K562 (cell line): ENCODE data around the gene CHCHD1. TPM values are rescaled to one million over a fixed set of nuclear protein-coding genes. Genes with fewer than 3 reads are reported as not detected.
A peak's percentile ranks its signal among the peaks of the same experiment; 100 is the strongest.

Experiments
- ATAC-seq: fragments of 200-7000 bp; cut with Tn5 transposase; 3 replicates; pipeline ENCODE4 v1.9.1; 2020; ENCODE audit warnings: moderate library complexity
- BruUV-seq: library from RNA; stranded (reverse); fragments of 400-500 nt; replicated peaks from 2 replicates; lab custom pipeline; 2021; lab: Mats Ljungman, UMichigan
- CTCF ChIA-PET: fragments of 300-600 bp; formaldehyde crosslinking; extraction: SDS; loops from one replicate; lab custom pipeline; 2021; ENCODE audit warnings: low intra/inter-chr PET ratio; lab: Yijun Ruan, JAX
- POLR2A ChIA-PET: fragments of 300-600, 350-650 bp; sonication (Branson Sonifier 250); formaldehyde crosslinking; extraction: SDS; loops from one replicate; lab custom pipeline; 2021; ENCODE audit warnings: antibody characterized with exemption, inconsistent platforms; lab: Yijun Ruan, JAX
- DNase-seq, 4 experiments: peaks; one replicate each; pipeline versions ENCODE4 v3.0.0 to v3.0.0-alpha.2; 2011 to 2018; ENCODE audit warnings: low spot score in 3 of 4, mixed read lengths in 3 of 4; ENCODE audit errors: extremely low read depth in 1 of 4
- FAIRE-seq: peaks from 2 replicates; lab custom pipeline; 2011; peaks lifted over from hg19 to GRCh38; lab: Jason Lieb, UNC
- H2AFZ ChIP-seq: 2 replicates; pipeline ENCODE4 v1.6.0; 2011; ENCODE audit warnings: low read depth, low read length, control low read depth, inconsistent platforms
- H3K27ac ChIP-seq: fragments of 200-600 bp; 3 replicates; pipeline ENCODE4 v1.8.0; 2011; ENCODE audit warnings: low read depth, mild to moderate bottlenecking, control low read depth, inconsistent platforms, low read length, moderate library complexity, mixed read lengths; ENCODE audit errors: extremely low read depth
- H3K27me3 ChIP-seq, 2 experiments: fragments of 300-600 bp in 1 of 2; 2 replicates in 1 of 2; 3 replicates in 1 of 2; pipeline versions ENCODE4 v1.6.0 to v1.8.0; 2011; ENCODE audit warnings: inconsistent platforms in 2 of 2, low read length in 2 of 2, mild to moderate bottlenecking in 1 of 2, mixed read lengths in 1 of 2, moderate library complexity in 1 of 2; ENCODE audit not compliant: control insufficient read depth in 2 of 2, insufficient read depth in 2 of 2
- H3K36me3 ChIP-seq: fragments of 300-600 bp; 3 replicates; pipeline ENCODE4 v1.8.0; 2011; ENCODE audit warnings: mild to moderate bottlenecking, low read length, inconsistent platforms; ENCODE audit not compliant: control insufficient read depth, insufficient read depth
- H3K4me1 ChIP-seq, 2 experiments: fragments of 200-600 bp in 1 of 2; replicated peaks in 1 of 2; 2 replicates in 1 of 2; 3 replicates in 1 of 2; pipeline versions ENCODE4 v1.5.1 to v1.8.0; 2011; ENCODE audit warnings: inconsistent platforms in 2 of 2, low read length in 2 of 2, mild to moderate bottlenecking in 1 of 2, mixed read lengths in 1 of 2, moderate library complexity in 1 of 2; ENCODE audit not compliant: control insufficient read depth in 2 of 2, insufficient read depth in 2 of 2
- H3K4me2 ChIP-seq: 2 replicates; pipeline ENCODE4 v1.6.1; 2011; ENCODE audit warnings: low read length, control low read depth, inconsistent platforms, mixed read lengths; ENCODE audit not compliant: insufficient read depth
- H3K4me3 ChIP-seq: fragments of 200-600 bp; sonication (generic), shearing (Covaris generic); 2 replicates; pipeline ENCODE4 v1.5.1; 2016; ENCODE audit warnings: control low read depth, inconsistent platforms
- H3K79me2 ChIP-seq: fragments of 200-600 bp; 3 replicates; pipeline ENCODE4 v1.8.0; 2011; ENCODE audit warnings: low read length, inconsistent platforms; ENCODE audit not compliant: control insufficient read depth, insufficient read depth
- H3K9ac ChIP-seq, 2 experiments: 2 replicates each; pipeline versions ENCODE4 v1.6.0 to v1.6.1; 2011; ENCODE audit warnings: low read depth in 2 of 2, low read length in 2 of 2, control low read depth in 1 of 2, inconsistent platforms in 1 of 2, mild to moderate bottlenecking in 1 of 2, mixed read lengths in 1 of 2; ENCODE audit not compliant: insufficient read depth in 1 of 2
- H3K9me1 ChIP-seq: one replicate; pipeline ENCODE4 v1.6.0; 2011; ENCODE audit warnings: inconsistent platforms, mild to moderate bottlenecking, low read length, moderate library complexity; ENCODE audit not compliant: control insufficient read depth, insufficient read depth
- H3K9me3 ChIP-seq: replicated peaks from 2 replicates; pipeline ENCODE4 v1.5.1; 2011; ENCODE audit warnings: low read depth, low read length, inconsistent platforms; ENCODE audit not compliant: control insufficient read depth, insufficient read depth
- H4K20me1 ChIP-seq: replicated peaks from 2 replicates; pipeline ENCODE4 v1.6.1; 2011; ENCODE audit warnings: low read length, inconsistent platforms, mixed read lengths; ENCODE audit not compliant: control insufficient read depth, insufficient read depth
- BRD4 ChIP-seq: fragments of 200-600 bp; sonication (generic); IDR thresholded peaks from 2 replicates; pipeline ENCODE4 v1.6.1; 2017; ENCODE audit warnings: inconsistent platforms
- CCNT2 ChIP-seq: IDR thresholded peaks from 2 replicates; pipeline ENCODE4 v1.6.1; 2011; ENCODE audit warnings: borderline replicate concordance, low read depth, mild to moderate bottlenecking, moderate library complexity, mixed read lengths, low read length; ENCODE audit not compliant: insufficient read length; ENCODE audit errors: extremely low read depth
- CEBPG ChIP-seq, 3 experiments: fragments of 200-800 bp in 1 of 3; sonication (Bioruptor generic) in 1 of 3; sonication (generic) in 1 of 3; formaldehyde crosslinking in 1 of 3; IDR thresholded peaks in 2 of 3; conservative IDR thresholded peaks in 1 of 3; 2 replicates each; pipeline versions ENCODE4 v1.6.1 to v1.8.0; 2016 to 2022; ENCODE audit warnings: missing compliant biosample characterization in 2 of 3, missing genetic modification characterization in 2 of 3, mild to moderate bottlenecking in 1 of 3, missing genetic modification reagents in 1 of 3
- FOXK1 ChIP-seq: sonication (generic); formaldehyde crosslinking; IDR thresholded peaks from 2 replicates; pipeline ENCODE4 v1.8.0; 2022; ENCODE audit warnings: missing genetic modification reagents, mild to moderate bottlenecking, borderline replicate concordance
- HMG20A ChIP-seq: fragments of 450-650 bp; formaldehyde crosslinking; conservative IDR thresholded peaks from 2 replicates; pipeline ENCODE4 v1.4.0; 2020; ENCODE audit warnings: mild to moderate bottlenecking, mixed read lengths
- HMG20B ChIP-seq: fragments of 250-450 bp; sonication (Bioruptor Pico); IDR thresholded peaks from 2 replicates; pipeline ENCODE4 v1.5.0; 2021; ENCODE audit warnings: mild to moderate bottlenecking
- NR4A1 ChIP-seq, 2 experiments: fragments of 250-450 bp in 1 of 2; fragments of 450-650 bp in 1 of 2; sonication (Bioruptor Pico) in 1 of 2; IDR thresholded peaks; 2 replicates each; pipeline versions ENCODE4 v1.4.0 to v1.6.1; 2016 to 2020; ENCODE audit warnings: mild to moderate bottlenecking in 2 of 2, missing compliant biosample characterization in 1 of 2, missing genetic modification characterization in 1 of 2, moderate library complexity in 1 of 2
- PYGO2 ChIP-seq: fragments of 450-650 bp; IDR thresholded peaks from 2 replicates; pipeline ENCODE4 v1.6.1; 2016; ENCODE audit warnings: mild to moderate bottlenecking, missing genetic modification characterization, moderate library complexity, missing compliant biosample characterization
- TRIM28 ChIP-seq: fragments of 450-650 bp; IDR thresholded peaks from 2 replicates; pipeline ENCODE4 v1.6.1; 2017
- TSC22D4 ChIP-seq: fragments of 450-650 bp; IDR thresholded peaks from 2 replicates; pipeline ENCODE4 v1.6.1; 2016; ENCODE audit warnings: missing genetic modification characterization, missing biosample characterization, control low read depth
- ZEB2 ChIP-seq: fragments of 450-650 bp; IDR thresholded peaks from 2 replicates; pipeline ENCODE4 v1.6.1; 2016
- WGBS: fragments of 100-300 bp; shearing (Covaris generic); methylation state at CpG from one replicate; pipeline ENCODE4 v1.1.6; 2016; ENCODE audit warnings: low coverage, mixed read lengths; ENCODE audit not compliant: insufficient coverage; ENCODE audit errors: missing lambda C conversion rate; 5-methylcytosine and 5-hydroxymethylcytosine counted together
- in situ Hi-C: fragments of 300-500 bp; cut with MboI; formaldehyde crosslinking; loops from 4 replicates; pipeline ENCODE4 v1.15.0; 2018; ENCODE audit warnings: inconsistent platforms, mixed read lengths
- intact Hi-C: fragments of 100-400 bp; cut with micrococcal nuclease; formaldehyde crosslinking; loops from 2 replicates; pipeline ENCODE4 v1.14.2; 2022
- polyA plus RNA-seq, 8 experiments: library from polyadenylated mRNA; depleted of rRNA in 4 of 8; stranded (reverse) in 5 of 8; unstranded in 3 of 8; fragments of >200 nt; fragmentation: Nextera tagmentation in 2 of 8; fragmentation: Illumina TruSeq in 1 of 8; extraction: Ambion mirVana in 2 of 8; extraction: Trizol in 1 of 8; gene quantifications; 2 replicates each; pipeline versions ENCODE4 v1.2.1 to v1.2.3, GENCODE V29; 2011 to 2014; ENCODE audit warnings: inconsistent platforms in 1 of 8, missing spikeins in 1 of 8
- total RNA-seq, 7 experiments: library from RNA; depleted of rRNA in 6 of 7; stranded (reverse); fragments of >200 nt in 6 of 7; fragmentation: Illumina TruSeq in 2 of 7; extraction: Trizol in 2 of 7; gene quantifications; 2 replicates each; pipeline versions ENCODE4 v1.2.1 to v1.2.3, GENCODE V29; 2011 to 2021; ENCODE audit warnings: low replicate concordance in 1 of 7
- TF ChIP-seq, protein P1 (sequence below), 3 experiments: fragments of 200-800 bp in 1 of 3; fragments of 250-450 bp in 1 of 3; fragments of 450-650 bp in 1 of 3; sonication (Bioruptor Pico) in 1 of 3; sonication (Bioruptor generic) in 1 of 3; formaldehyde crosslinking in 1 of 3; IDR thresholded peaks; 2 replicates each; pipeline versions ENCODE4 v1.6.1 to v1.8.0; 2016 to 2022; ENCODE audit warnings: mild to moderate bottlenecking in 2 of 3, missing genetic modification characterization in 2 of 3, missing compliant biosample characterization in 1 of 3, moderate library complexity in 1 of 3
- TF ChIP-seq, protein P2 (sequence below): conservative IDR thresholded peaks from 2 replicates; pipeline ENCODE4 v1.6.1; 2011; ENCODE audit warnings: low read depth, mild to moderate bottlenecking, low read length; ENCODE audit not compliant: control insufficient read depth
- TF ChIP-seq, protein P3 (sequence below): fragments of 450-650 bp; formaldehyde crosslinking; IDR thresholded peaks from 2 replicates; pipeline ENCODE4 v1.4.0; 2020; ENCODE audit warnings: mild to moderate bottlenecking, moderate library complexity

The CHCHD1 gene
- total and polyA plus RNA-seq, 9 of the 15 experiments (the other 6 are each of a cell fraction or from before 2014, with no cell fraction given) = 52.9 to 126 (median 83.4) TPM

DNA sequence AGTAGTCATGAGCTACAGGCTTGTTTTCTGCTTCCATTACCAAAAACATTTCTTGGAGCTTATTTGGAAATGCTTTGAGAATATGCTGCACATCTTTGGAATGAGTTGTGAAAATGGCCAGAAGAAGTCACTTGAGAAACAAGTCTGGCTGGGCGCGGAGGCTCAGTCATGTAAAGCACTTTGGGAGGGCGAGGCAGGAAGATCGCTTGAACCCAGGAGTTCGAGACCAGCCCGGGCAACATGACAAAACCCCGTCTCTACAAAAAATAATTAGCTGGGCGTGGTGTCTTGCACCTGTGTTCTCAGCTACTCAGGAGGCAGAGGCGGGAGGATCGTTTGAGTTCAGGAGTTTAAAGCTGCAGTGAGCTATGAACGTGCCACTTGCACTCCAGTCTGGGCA is 882 bp upstream of the CHCHD1 start:
- H3K4me1 ChIP-seq = peaks cover 13 to 24% of the 10 kb centered on the region in 2 experiments
- ChIA-PET POLR2A (interaction anchor here (0.7 to 6.2 kb wide), 17 partner anchors 9 to 341 kb away, joined by 3 to 113 read pairs (median 4); partner anchors contain the start of gene SEC24C), CTCF (no interaction called here)
- peak overlapping the region; percentile 60; the same call in 1 of the 2 replicates for H2AFZ ChIP-seq
- in situ Hi-C loops = no loop called here
- H3K36me3 ChIP-seq = peaks cover 47% of the 10 kb centered on the region
- intact Hi-C loops = loop anchor here (10.0 kb wide), 1 partner anchor 324 kb away; no protein-coding TSS in a partner anchor
- peak overlapping the region; percentile 81 for H3K4me3 ChIP-seq
- peak in 2 of 4 experiments; percentile 13 to 57 for DNase-seq
- TSS peak; percentile 82 for BruUV-seq
- peak overlapping the region; percentile 92 for H3K27ac ChIP-seq
- H4K20me1 ChIP-seq = no peaks in the 10 kb centered on the region
- no peaks in the 10 kb centered on the region for H3K9me3 ChIP-seq
- H3K9me1 ChIP-seq = no peaks in the 10 kb centered on the region
- WGBS = 1% methylated on average over 11 of the region's 11 CpGs
- no peaks in the 10 kb centered on the region for H3K27me3 ChIP-seq
- peaks cover 88% of the 10 kb centered on the region for H3K79me2 ChIP-seq
- H3K4me2 ChIP-seq = peak overlapping the region; percentile 96
- FAIRE-seq = peak; percentile 11
- peak overlapping the region; percentile 95 to 96 for H3K9ac ChIP-seq
- ATAC-seq = no peak
- TF ChIP-seq, protein P1, sequence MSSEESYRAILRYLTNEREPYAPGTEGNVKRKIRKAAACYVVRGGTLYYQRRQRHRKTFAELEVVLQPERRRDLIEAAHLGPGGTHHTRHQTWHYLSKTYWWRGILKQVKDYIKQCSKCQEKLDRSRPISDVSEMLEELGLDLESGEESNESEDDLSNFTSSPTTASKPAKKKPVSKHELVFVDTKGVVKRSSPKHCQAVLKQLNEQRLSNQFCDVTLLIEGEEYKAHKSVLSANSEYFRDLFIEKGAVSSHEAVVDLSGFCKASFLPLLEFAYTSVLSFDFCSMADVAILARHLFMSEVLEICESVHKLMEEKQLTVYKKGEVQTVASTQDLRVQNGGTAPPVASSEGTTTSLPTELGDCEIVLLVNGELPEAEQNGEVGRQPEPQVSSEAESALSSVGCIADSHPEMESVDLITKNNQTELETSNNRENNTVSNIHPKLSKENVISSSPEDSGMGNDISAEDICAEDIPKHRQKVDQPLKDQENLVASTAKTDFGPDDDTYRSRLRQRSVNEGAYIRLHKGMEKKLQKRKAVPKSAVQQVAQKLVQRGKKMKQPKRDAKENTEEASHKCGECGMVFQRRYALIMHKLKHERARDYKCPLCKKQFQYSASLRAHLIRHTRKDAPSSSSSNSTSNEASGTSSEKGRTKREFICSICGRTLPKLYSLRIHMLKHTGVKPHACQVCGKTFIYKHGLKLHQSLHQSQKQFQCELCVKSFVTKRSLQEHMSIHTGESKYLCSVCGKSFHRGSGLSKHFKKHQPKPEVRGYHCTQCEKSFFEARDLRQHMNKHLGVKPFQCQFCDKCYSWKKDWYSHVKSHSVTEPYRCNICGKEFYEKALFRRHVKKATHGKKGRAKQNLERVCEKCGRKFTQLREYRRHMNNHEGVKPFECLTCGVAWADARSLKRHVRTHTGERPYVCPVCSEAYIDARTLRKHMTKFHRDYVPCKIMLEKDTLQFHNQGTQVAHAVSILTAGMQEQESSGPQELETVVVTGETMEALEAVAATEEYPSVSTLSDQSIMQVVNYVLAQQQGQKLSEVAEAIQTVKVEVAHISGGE (CRISPR knock-in tag; IDR thresholded peaks at IDR 0.05) = 0 out of 6 replicates have a peak, but pooled peaks of 1 of the 3 experiments have one; percentile 4
- no peak for TF ChIP-seq TRIM28
- no peak for TF ChIP-seq TSC22D4
- TF ChIP-seq BRD4 = no peak
- TF ChIP-seq, protein P2, sequence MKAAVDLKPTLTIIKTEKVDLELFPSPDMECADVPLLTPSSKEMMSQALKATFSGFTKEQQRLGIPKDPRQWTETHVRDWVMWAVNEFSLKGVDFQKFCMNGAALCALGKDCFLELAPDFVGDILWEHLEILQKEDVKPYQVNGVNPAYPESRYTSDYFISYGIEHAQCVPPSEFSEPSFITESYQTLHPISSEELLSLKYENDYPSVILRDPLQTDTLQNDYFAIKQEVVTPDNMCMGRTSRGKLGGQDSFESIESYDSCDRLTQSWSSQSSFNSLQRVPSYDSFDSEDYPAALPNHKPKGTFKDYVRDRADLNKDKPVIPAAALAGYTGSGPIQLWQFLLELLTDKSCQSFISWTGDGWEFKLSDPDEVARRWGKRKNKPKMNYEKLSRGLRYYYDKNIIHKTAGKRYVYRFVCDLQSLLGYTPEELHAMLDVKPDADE = no peak
- TF ChIP-seq CCNT2 = peak; percentile 24
- TF ChIP-seq, protein P3, sequence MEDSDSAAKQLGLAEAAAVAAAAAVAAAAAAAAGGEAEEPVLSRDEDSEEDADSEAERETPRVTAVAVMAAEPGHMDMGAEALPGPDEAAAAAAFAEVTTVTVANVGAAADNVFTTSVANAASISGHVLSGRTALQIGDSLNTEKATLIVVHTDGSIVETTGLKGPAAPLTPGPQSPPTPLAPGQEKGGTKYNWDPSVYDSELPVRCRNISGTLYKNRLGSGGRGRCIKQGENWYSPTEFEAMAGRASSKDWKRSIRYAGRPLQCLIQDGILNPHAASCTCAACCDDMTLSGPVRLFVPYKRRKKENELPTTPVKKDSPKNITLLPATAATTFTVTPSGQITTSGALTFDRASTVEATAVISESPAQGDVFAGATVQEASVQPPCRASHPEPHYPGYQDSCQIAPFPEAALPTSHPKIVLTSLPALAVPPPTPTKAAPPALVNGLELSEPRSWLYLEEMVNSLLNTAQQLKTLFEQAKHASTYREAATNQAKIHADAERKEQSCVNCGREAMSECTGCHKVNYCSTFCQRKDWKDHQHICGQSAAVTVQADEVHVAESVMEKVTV (CRISPR knock-in tag) = no peak
- TF ChIP-seq NR4A1 (CRISPR knock-in tag; IDR thresholded peaks at IDR 0.05) = no peak
- TF ChIP-seq NR4A1 (tag; IDR thresholded peaks at IDR 0.05) = no peak
- no peak for TF ChIP-seq PYGO2
- TF ChIP-seq FOXK1 (CRISPR knock-in tag) = 0 out of 2 replicates have a peak, but pooled peaks have one; percentile 42
- no peak for TF ChIP-seq HMG20B (CRISPR knock-in tag)
- no peak for TF ChIP-seq CEBPG (CRISPR knock-in tag; IDR thresholded peaks at IDR 0.05)
- TF ChIP-seq CEBPG (tag; conservative IDR thresholded peaks at IDR 0.05 in 1 of 2, IDR thresholded peaks at IDR 0.05 in 1 of 2) = no peak
- no peak for TF ChIP-seq ZEB2
- TF ChIP-seq HMG20A = no peak
